SKM-1 (cell line): Measurements from ENCODE around the gene HIVEP3.

Experiments used
- DNase-seq: peaks from one replicate; lab custom pipeline; 2025; ENCODE audit not compliant: unreplicated experiment; lab: John Stamatoyannopoulos, UW

HIVEP3 gene

GRCh38 chr1:41894808-41895483 is 23.8 kb downstream of the HIVEP3 start:
- no peak for DNase-seq

GRCh38 chr1:41894101-41894807 is 24.5 kb downstream of the HIVEP3 start:
- no peak for DNase-seq

DNA sequence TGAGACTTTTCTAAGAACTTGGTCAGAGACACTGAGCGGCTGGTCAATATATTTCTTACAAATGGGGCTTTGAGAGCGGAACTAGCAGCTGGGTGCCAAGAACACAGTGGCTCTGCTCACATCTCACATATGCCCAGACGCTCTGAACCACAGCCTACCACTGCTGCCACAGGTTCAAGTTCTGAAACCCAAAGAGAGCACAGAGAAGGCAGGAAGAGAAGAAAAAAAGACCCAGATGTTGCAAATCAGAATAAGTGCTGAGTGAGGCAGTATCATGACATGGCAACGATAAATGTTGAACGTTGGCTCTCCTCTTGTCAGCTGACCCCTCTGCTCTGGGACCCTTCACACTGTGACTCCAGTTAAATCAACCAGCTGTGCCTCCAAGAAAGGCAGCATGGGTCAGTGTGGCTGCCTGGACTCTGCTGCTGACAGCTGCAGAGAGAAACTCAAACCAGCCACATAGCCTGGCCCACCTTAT is 26.4 kb downstream of the HIVEP3 start:
- no peak for DNase-seq

DNA sequence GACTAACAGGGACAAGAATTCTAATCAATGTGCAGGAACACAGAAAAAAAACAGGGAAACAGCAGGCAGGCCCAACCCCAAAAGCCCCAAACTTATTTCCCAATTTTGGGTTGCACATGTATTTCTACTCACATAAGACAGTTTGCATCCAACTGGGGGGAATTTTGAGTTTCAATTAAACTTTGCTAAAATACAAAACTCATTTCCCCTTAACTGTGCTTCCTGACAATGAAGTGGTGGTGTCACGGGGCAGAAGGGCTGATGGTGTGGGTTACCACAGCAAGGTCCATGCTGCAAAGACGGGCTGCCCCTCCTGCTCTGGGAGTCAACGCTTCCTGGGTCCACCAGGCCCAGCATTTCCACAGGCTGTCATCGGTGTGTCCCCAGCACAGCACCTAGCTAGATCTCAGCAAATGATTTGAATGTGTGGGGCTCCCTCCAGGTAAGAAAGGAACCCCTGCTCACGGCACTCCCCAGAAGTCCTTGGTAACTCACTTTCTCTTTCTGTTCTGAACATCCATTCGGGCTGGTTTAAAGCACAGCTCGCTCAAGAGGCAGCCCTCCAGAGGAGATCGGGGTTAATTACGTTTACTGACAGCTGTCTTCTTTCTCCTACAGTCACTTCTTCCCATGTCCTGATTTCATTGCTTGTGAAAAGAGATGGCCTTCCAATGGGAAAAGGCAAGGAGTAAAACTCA is 27.4 kb downstream of the HIVEP3 start:
- DNase-seq, result no peak

DNA sequence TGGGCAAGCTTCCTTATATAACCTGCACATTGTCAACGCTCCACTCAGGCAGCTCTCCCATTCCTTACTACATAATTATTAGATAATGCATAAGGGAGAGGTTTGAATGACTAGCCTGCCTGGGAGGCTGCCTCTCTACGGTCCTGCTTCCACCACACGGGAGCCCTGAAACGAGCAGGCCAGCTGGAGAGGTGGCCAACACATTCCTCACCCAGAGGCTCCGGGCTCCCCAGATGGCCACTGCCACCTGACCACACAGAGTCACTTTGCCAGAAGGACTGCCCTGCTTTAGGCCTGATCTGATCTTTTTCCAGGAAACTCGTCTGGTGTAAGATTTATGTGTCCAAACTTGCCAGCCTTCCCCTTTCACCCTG is 27.9 kb downstream of the HIVEP3 start:
- no peak for DNase-seq

GRCh38 chr1:41889506-41890414 is 29.0 kb downstream of the HIVEP3 start:
- no peak for DNase-seq

GRCh38 chr1:41888756-41889155 is 30.0 kb downstream of the HIVEP3 start:
- no peak for DNase-seq

DNA sequence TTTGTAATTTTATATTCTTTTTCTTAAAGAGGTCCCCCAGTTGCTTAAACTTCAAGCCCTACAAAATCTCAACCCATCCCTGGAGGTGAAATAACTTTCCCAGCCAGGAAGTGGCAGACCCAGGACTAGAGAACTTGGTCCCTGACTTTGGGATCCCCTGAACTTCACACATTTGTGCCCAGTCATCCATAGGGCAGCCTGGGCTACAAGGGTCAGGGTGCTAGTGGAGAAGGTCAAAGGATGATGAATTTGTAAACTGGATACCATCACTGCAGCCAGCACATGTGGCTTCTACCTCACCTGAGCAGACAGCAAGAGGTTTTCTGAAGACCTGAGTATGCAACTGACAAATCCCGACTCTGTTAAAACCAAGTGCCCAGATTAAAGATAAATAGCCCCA is 31.4 kb downstream of the HIVEP3 start:
- no peak for DNase-seq

GRCh38 chr1:41884256-41885230 is 34.2 kb downstream of the HIVEP3 start:
- DNase-seq, result no peak

DNA sequence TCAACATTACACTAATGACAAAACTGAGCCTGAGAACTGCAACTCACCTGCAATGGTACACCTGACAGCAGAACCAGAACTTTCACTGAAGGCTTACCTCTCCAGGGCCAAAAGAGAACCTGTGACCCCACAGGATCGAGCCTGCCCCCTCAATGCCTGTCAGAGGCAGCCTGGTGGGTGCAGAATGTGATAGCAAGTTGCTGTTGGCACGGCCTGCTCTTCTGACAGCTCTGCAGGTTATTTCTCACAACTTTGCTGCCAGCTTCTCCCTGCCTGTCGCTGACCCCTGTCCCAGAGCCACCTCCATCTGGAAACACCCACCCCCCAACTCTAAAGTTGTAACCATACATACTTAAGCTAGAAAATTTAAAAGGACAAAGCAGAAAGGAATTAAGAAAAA is 35.2 kb downstream of the HIVEP3 start:
- no peak for DNase-seq

DNA sequence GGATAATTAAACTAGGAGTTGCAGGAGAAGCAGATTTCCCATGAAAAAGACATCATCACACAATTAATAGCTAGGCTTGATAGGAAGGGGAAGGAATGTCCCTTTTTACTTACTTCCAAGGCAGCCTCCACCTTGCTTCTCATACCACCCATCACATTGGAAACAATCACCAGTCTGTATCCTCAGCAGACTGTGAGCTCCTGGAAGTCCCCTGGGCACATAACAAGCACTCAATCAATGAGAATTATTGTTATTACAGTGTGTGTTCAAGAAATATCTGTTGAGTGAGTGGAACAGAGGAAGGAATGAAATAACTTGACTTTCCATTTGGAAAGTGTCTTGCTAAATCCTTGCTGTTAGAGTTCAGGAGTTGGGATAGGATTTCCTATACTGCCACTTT is 36.2 kb downstream of the HIVEP3 start:
- no peak for DNase-seq

- DNase-seq, result no peak
Observed at GRCh38 chr1:41882068-41882477, 36.6 kb downstream of the HIVEP3 start.

- no peak for DNase-seq
Observed at GRCh38 chr1:41880950-41881885, 37.5 kb downstream of the HIVEP3 start.

GRCh38 chr1:41880261-41880660 is 38.5 kb downstream of the HIVEP3 start:
- DNase-seq, result no peak

- DNase-seq, result no peak
Observed at GRCh38 chr1:41879617-41880016, 39.1 kb downstream of the HIVEP3 start.

- DNase-seq, result no peak
Observed at GRCh38 chr1:41878911-41879310, 39.8 kb downstream of the HIVEP3 start.

- no peak for DNase-seq
Observed at GRCh38 chr1:41878495-41878894, 40.2 kb downstream of the HIVEP3 start.

- DNase-seq, result no peak
Observed at GRCh38 chr1:41876576-41877445, 41.9 kb downstream of the HIVEP3 start.
